ENCODE data around the gene GPS1.

DNA sequence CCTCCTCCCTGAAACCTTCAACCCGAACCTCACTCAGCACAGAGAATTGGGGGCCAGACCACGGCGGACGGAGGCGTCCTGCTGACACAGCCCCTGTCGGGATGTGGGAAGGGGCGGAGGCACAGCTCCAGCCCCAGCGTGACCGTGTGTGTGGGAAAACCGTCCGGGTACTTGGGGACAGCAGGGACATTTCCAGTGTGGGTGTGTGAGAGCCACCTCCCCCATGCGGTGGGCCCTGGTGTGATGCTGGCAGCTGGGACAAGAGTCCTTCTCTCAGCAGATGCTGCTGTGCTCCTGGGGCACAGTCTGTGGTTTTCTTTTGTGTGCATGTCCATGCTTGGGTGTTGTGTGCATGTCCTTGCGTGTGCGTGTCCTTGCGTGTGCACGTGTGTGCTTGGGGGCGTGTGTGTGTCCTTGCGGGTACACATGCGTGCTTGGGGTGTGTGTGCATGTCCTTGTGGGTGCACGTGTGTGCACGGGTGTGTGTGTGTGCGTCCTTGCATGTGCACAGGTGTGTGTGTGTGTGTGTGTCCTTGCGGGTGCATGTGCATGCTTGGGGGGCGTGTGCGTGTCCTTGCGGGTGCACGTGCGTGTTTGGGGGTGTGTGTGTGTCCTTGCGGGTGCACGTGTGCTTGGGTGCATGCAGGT is 45.9 kb upstream of the GPS1 start:
- no peak for TF ChIP-seq HDAC6 (IDR thresholded peaks at IDR 0.05; ENCODE audit: unreplicated experiment)
- TF ChIP-seq FOXK2 (IDR thresholded peaks at IDR 0.05) = no peak
- TF ChIP-seq IKZF2 (IDR thresholded peaks at IDR 0.05) = no peak
- TF ChIP-seq ZSCAN29 (IDR thresholded peaks at IDR 0.05) = no peak
- TF ChIP-seq SP1 (IDR thresholded peaks at IDR 0.05; ENCODE audit: low read depth, low read length) = no peak
- TF ChIP-seq CEBPZ (IDR thresholded peaks at IDR 0.05; ENCODE audit: low read depth, low read length) = no peak
- TF ChIP-seq HDAC2 (IDR thresholded peaks at IDR 0.05) = no peak
- TF ChIP-seq, protein P1, sequence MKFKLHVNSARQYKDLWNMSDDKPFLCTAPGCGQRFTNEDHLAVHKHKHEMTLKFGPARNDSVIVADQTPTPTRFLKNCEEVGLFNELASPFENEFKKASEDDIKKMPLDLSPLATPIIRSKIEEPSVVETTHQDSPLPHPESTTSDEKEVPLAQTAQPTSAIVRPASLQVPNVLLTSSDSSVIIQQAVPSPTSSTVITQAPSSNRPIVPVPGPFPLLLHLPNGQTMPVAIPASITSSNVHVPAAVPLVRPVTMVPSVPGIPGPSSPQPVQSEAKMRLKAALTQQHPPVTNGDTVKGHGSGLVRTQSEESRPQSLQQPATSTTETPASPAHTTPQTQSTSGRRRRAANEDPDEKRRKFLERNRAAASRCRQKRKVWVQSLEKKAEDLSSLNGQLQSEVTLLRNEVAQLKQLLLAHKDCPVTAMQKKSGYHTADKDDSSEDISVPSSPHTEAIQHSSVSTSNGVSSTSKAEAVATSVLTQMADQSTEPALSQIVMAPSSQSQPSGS (IDR thresholded peaks at IDR 0.05; ENCODE audit: low read length) = no peak
- TF ChIP-seq, protein P2, sequence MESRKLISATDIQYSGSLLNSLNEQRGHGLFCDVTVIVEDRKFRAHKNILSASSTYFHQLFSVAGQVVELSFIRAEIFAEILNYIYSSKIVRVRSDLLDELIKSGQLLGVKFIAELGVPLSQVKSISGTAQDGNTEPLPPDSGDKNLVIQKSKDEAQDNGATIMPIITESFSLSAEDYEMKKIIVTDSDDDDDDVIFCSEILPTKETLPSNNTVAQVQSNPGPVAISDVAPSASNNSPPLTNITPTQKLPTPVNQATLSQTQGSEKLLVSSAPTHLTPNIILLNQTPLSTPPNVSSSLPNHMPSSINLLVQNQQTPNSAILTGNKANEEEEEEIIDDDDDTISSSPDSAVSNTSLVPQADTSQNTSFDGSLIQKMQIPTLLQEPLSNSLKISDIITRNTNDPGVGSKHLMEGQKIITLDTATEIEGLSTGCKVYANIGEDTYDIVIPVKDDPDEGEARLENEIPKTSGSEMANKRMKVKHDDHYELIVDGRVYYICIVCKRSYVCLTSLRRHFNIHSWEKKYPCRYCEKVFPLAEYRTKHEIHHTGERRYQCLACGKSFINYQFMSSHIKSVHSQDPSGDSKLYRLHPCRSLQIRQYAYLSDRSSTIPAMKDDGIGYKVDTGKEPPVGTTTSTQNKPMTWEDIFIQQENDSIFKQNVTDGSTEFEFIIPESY (IDR thresholded peaks at IDR 0.05) = no peak
- TF ChIP-seq, protein P3, sequence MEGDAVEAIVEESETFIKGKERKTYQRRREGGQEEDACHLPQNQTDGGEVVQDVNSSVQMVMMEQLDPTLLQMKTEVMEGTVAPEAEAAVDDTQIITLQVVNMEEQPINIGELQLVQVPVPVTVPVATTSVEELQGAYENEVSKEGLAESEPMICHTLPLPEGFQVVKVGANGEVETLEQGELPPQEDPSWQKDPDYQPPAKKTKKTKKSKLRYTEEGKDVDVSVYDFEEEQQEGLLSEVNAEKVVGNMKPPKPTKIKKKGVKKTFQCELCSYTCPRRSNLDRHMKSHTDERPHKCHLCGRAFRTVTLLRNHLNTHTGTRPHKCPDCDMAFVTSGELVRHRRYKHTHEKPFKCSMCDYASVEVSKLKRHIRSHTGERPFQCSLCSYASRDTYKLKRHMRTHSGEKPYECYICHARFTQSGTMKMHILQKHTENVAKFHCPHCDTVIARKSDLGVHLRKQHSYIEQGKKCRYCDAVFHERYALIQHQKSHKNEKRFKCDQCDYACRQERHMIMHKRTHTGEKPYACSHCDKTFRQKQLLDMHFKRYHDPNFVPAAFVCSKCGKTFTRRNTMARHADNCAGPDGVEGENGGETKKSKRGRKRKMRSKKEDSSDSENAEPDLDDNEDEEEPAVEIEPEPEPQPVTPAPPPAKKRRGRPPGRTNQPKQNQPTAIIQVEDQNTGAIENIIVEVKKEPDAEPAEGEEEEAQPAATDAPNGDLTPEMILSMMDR (IDR thresholded peaks at IDR 0.05 in 2 of 3, conservative IDR thresholded peaks at IDR 0.05 in 1 of 3; ENCODE audit: control insufficient read depth in 2 of 3, extremely low read depth in 1 of 3, insufficient read depth in 1 of 3, low read depth in 3 of 3, low read length in 3 of 3) = no peak
- no peak for TF ChIP-seq CBX5 (IDR thresholded peaks at IDR 0.05; ENCODE audit: low read depth)
- TF ChIP-seq GABPA (IDR thresholded peaks at IDR 0.05; ENCODE audit: low read depth) = no peak
- TF ChIP-seq NFYA (IDR thresholded peaks at IDR 0.05; ENCODE audit: borderline replicate concordance, low read depth, low read length) = no peak
- TF ChIP-seq, protein P4, sequence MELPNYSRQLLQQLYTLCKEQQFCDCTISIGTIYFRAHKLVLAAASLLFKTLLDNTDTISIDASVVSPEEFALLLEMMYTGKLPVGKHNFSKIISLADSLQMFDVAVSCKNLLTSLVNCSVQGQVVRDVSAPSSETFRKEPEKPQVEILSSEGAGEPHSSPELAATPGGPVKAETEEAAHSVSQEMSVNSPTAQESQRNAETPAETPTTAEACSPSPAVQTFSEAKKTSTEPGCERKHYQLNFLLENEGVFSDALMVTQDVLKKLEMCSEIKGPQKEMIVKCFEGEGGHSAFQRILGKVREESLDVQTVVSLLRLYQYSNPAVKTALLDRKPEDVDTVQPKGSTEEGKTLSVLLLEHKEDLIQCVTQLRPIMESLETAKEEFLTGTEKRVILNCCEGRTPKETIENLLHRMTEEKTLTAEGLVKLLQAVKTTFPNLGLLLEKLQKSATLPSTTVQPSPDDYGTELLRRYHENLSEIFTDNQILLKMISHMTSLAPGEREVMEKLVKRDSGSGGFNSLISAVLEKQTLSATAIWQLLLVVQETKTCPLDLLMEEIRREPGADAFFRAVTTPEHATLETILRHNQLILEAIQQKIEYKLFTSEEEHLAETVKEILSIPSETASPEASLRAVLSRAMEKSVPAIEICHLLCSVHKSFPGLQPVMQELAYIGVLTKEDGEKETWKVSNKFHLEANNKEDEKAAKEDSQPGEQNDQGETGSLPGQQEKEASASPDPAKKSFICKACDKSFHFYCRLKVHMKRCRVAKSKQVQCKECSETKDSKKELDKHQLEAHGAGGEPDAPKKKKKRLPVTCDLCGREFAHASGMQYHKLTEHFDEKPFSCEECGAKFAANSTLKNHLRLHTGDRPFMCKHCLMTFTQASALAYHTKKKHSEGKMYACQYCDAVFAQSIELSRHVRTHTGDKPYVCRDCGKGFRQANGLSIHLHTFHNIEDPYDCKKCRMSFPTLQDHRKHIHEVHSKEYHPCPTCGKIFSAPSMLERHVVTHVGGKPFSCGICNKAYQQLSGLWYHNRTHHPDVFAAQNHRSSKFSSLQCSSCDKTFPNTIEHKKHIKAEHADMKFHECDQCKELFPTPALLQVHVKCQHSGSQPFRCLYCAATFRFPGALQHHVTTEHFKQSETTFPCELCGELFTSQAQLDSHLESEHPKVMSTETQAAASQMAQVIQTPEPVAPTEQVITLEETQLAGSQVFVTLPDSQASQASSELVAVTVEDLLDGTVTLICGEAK (IDR thresholded peaks at IDR 0.05; ENCODE audit: borderline replicate concordance) = no peak
